Skin of body (tissue), 2 donors: ENCODE results near the gene WDR18. TPM values are rescaled to one million over a fixed set of nuclear protein-coding genes. Genes with fewer than 3 reads are reported as not detected.

ENCODE experiments used
- DNase-seq: peaks from one replicate; lab custom pipeline; 2025; lab: John Stamatoyannopoulos, UW
- total RNA-seq: library from RNA; depleted of rRNA; stranded (reverse); fragments of >200 nt; gene quantifications from one replicate; pipeline ENCODE4 v1.2.3, GENCODE V29; 2014

WDR18 gene
- 34.1 TPM for total RNA-seq

GRCh38 chr19:984165-984967, at the start of gene WDR18:
Gene WDR18 (plus strand): TSS chr19:984345. CDS start chr19:984354, 9 bp downstream.
- peak; percentile 79 for DNase-seq

- DNase-seq: no peak
These were observed 49.2 kb upstream of the WDR18 start for GRCh38 chr19:934865-935479.

DNA sequence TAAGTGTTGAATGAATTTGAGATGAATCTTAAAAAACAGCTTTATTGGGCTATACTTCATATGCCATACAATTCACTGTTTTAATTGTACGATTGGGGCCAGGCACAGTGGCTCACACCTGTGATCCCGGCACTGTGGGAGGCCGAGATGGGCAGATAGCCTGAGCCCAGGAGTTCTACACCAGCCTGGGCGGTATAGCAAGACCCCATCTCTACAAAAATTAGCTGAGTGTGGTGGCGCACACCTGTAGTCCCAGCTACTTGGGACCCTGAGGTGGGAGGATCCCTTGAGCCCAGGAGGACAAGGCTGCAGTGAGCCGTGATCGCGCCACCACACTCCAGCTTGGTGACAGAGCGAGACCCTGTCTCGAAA, 48.0 kb upstream of the WDR18 start:
- DNase-seq: no peak

DNA sequence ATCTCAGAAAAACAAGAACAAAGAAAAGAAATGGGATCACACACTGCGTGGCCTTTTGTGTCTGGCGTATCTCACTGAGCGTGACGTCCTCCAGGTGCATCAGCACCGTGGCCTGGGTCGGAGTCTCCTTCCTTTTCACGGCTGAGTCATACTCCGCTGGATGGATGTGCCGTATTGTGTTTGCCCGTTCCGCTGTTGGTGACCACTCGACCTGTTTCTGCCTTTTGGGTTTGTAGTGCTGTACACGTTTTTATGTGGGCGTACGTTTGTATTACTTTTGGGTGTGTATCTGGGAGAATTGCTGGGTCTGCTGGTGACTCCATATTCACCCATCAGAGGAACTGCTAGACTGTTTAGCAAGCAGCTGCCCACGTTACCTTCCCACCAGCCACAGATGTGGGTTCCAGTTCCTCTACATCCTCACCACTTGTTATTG, 46.9 kb upstream of the WDR18 start:
- DNase-seq: no peak

DNA sequence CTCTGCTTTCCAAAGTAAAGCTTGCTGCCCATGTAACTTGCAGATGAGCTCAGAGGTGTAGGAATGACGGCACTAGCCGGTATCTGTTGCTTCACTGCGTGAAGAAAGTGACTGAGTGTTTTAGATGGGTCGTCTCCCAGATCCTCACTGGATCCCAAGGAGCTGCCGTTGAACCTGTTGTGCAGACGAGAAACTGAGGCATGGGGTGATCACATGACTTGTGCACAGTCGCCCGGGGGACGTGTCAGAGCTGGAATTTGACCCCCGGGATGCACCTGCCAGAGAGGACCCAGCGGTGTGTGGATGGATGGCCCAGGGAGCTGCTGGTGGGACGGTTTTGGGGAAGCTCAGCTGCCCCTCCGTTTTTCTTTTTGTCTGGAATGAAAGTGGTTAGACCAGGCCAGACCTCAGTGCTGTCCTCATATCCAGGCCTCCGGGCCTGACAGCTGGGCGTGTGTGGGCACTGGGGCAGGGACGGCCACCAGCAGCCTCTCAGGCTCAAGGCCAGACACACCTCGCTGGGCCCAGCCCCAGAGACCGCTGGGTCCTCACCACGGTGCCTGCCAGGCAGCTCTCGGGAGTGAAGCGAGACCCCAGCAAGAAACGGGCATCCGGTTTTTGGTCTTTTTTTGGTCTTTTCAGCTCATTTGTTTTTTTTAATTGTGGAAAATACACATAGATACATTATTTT, 45.8 kb upstream of the WDR18 start:
- DNase-seq: no peak

DNA sequence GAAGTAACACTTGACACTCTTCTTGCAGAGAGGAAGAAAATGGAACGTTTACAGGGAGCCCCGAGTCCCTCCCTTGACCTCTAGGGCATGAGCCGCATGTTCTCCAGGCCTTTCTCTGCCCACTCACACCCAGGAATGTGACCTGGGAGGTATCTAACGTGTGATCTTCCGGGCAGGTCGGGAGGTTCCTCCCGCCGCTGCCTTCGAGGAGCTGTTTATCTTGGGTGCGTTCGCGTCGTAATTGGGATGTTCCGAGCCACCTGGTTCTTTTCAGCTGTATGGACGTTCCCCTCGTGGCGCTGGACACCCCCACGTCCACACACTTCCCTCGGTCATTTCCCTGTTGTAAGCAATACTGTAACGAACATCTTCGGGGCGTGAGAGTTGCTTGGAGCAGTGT, 44.7 kb upstream of the WDR18 start:
- no peak for DNase-seq

- no peak for DNase-seq
These were observed 44.2 kb upstream of the WDR18 start for GRCh38 chr19:939922-940321.

DNA sequence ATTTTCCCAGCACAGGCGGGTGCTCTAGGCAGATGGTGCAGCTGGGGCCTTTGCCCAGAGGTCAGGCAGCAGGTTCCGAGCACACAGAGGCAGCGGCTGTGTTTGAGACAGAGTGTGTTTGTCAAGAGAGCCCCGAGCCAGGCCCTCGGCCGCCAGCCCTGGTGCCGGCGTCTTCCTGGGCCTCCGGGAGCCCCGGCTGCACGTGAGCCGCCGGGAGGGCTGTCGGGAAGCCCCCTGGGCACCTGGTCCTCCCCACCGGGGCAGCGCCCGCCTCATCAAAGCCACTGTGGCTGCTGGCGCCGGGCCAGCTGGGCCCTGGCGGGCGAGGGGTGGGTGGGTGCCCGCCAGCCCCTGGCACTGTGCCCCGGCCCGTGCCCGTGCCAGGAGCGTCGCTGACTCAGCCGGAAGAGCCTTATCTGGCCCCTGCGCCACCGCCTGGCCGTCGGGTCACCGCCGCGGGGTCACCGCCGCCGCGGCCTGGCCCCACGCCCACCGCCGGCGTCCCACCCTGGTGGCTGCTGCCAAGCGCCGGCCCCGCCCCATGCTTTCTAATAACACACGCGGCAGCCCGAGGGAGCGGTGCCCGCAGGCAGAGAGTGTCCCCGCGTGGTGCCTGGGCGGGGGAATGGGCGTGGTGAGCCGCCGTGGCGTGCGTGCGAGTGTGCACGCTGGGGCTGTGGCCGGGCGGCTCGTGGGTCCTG, 43.4 kb upstream of the WDR18 start:
- DNase-seq: no peak

- no peak for DNase-seq
These were observed 42.6 kb upstream of the WDR18 start for GRCh38 chr19:941292-942132.

DNA sequence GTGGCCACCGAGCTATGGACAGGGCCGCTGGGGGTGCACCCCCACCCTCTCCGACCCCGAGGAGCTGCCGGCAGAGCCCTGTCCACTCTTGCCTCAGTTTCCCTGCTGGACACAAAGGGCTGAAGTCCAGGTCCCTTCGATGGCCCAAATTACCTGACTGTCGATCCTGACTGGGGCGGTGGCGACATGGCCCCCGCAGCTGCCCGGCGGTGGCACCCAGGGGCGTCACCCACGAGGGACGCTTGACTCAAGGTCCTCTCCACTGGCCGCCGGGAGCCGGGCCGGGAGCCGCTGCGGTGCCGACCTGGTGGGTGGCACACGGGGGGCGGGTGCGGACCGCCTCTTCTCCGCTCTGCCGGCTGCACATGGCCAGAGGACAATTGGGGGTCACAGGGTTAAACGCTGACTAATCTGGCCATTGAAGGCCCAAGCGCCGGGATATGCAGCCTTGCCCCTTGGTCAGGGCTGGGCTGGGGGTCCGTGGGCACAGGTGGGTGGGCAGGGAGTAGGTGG, 42.0 kb upstream of the WDR18 start:
- no peak for DNase-seq

GRCh38 chr19:943551-944170, 40.5 kb upstream of the WDR18 start:
- no peak for DNase-seq

- no peak for DNase-seq
These were observed 40.0 kb upstream of the WDR18 start for GRCh38 chr19:944171-944567.

GRCh38 chr19:944663-945241, 39.4 kb upstream of the WDR18 start:
- no peak for DNase-seq

- DNase-seq: no peak
These were observed 38.5 kb upstream of the WDR18 start for GRCh38 chr19:945401-946252.

DNA sequence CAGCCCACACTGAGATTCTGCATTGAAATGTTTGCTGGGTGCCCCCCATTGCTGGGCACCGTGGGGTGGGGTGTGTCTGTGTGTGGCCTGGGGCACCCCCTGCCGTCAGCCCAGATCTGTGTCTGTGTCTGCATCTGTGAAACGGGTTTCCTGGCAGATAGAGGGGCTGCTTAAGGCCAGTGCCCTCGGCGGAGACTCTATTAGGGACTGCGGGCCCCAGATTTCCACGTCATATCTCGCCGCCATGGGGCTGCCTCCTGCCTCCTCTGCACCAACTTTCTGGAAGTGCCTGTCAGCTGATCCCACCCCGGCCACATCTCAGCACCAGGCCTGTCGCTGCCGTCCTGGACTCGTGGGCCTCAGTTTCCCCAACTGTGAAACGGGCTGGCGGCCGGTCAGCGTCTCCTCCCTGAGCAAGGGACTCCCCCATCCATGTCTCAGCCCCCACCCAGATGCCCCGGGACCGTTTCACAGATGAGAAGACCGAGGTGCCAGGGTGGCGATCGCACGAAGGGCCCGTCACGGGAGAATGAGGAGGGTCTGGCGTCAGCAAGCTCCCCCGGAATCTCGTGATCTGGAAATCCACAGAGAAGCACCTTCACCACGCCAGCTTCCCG, 36.9 kb upstream of the WDR18 start:
- DNase-seq: no peak

DNA sequence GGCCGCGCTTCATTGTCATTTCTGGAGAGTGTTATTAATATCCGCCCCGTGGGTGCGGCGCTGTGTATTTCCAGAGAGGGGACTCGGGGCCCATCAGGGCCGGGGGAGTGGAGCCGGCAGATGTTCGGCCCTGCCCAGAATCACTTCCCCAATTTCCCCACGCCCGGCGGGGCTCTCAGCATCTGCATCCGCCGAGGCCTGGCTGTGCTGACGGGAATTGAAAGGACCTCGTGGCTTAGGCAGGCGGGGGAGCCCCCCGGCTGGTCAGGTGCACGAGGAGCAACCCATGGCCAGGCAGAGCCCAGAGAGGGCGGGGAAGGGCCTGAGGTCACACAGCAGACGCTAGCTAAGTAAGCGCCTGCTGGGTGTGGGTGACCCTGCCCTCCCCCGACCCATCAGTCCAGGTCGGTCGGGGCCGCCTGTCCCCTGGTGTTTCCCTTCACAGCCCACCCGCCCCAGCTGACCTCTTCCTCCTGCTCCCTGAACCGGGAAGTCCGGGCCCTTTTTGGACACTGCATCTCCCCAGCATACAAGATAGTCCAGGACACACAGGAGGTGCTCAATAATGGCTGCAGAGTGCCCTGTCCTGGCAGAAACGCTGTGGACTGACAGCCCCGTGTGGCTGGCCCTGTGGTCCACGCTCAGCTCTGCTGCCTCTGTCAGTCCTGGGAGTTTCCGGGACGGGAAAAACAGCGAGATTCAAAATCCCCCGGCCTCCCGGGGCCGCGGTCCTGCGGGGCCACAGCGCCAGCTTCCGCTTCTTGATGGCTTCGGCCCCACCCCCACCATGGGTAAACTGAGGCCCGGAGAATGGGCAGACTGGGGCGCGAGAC, 36.2 kb upstream of the WDR18 start:
- no peak for DNase-seq

DNA sequence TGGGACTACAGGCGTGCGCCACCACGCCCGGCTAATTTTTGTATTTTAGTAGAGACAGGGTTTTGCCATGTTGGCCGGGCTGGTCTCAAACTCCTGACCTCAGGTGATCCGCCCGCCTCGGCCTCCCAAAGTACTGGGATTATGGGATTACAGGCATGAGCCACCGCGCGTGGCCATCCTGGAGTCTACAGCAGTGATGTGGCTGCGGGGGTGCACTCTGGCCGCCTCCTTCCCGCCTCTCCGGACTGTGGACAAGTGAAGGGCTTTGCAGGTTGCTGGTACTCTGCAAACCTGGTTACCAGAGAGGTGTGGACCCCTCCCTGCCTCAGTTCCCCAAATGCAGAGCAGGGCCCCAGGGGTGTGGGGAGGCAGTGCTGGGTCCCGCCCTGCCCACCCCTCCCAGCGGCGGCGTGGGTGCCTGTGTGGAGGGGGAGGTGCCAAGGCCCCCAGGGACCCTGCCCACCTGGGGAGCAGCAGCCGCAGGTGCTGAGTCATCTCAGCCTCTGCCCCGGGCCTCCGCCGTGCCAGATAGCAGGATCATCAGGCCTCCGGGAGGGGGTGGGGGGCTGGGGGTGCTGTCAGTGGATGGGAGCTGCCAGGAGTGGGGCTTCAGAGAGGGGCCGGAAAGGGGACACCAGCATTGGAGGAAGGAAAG, 35.2 kb upstream of the WDR18 start:
- no peak for DNase-seq
